ENCODE data around the gene TNS3. TPM values are rescaled to one million over a fixed set of nuclear protein-coding genes. Genes with fewer than 3 reads are reported as not detected.

Gene TNS3
- total and polyA plus RNA-seq, 2 donors (not counting 1 experiment from before 2014, with no cell fraction given) = 11.4 to 77.5 TPM

DNA sequence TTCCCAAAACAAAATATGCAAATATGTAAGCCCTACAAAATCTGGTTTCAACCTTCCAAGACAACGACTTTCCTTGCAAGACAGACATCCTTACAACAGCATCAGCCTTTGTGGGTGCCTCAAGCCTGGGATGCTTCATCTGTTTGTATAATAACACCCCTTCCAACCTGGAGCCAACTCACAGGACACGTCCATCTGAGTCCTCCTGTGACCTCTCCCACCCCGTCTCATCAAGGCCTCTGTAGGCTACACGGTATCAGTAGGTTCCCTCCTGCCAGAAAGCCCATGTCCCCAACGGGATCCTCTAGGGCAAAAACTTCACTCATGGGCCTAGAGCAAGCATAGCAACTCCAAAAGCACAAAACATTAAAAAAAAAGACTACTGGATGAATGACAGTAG, 173.2 kb downstream of the TNS3 start:
- POLR2A ChIA-PET = no interaction called here
- Mint-ChIP-seq H3K27me3 (no peaks in the 10 kb centered on the region), H3K9me3 (ENCODE audit: insufficient read depth) (no peaks in the 10 kb centered on the region), H3K4me3 (no peak overlapping the region), H3K4me1 (no peaks in the 10 kb centered on the region), H3K27ac (no peak overlapping the region)
- Histone ChIP-seq H3K27ac (ENCODE audit: low read length in 2 of 2) (no peak overlapping the region), H3K4me3 (ENCODE audit: control extremely low read depth in 1 of 5, extremely low read depth in 1 of 5, insufficient read depth in 1 of 5, low read depth in 2 of 5, low read length in 4 of 5) (no peak overlapping the region), H3K27me3 (replicated peaks in 1 of 4; ENCODE audit: control extremely low read depth in 1 of 4, control insufficient read depth in 3 of 4, insufficient read depth in 4 of 4, low read length in 3 of 4) (no peaks in the 10 kb centered on the region), H3K36me3 (replicated peaks in 1 of 2; ENCODE audit: control extremely low read depth in 1 of 2, control insufficient read depth in 1 of 2, extremely low read depth in 1 of 2, insufficient read depth in 2 of 2, low read length in 1 of 2) (peaks cover 5 to 38% of the 10 kb centered on the region in 2 experiments), H3K4me2 (replicated peaks; ENCODE audit: low read depth, low read length, poor library complexity, severe bottlenecking) (no peak overlapping the region), H3K4me1 (ENCODE audit: control insufficient read depth in 2 of 2, insufficient read depth in 2 of 2, low read length in 2 of 2) (no peaks in the 10 kb centered on the region), H3K9ac (ENCODE audit: low read length) (no peak overlapping the region), H3K79me2 (ENCODE audit: control insufficient read depth, insufficient read depth, low read length) (no peaks in the 10 kb centered on the region), H2AFZ (ENCODE audit: insufficient read depth, low read depth, low read length, poor library complexity, severe bottlenecking) (no peak overlapping the region), H4K20me1 (ENCODE audit: control insufficient read depth, insufficient read depth, low read length, poor library complexity, severe bottlenecking) (no peaks in the 10 kb centered on the region), H3K9me3 (ENCODE audit: control extremely low read depth in 1 of 3, control insufficient read depth in 2 of 3, insufficient read depth in 1 of 3, low read length in 2 of 3) (no peaks in the 10 kb centered on the region)
- DNase-seq = no peak
- 96% methylated on average over 4 of the region's 5 CpGs for WGBS (ENCODE audit: insufficient coverage)
- intact Hi-C loops (cut with micrococcal nuclease) = no loop called here
- ATAC-seq (ENCODE audit: low read depth) = no peak
- TF ChIP-seq, protein P1, sequence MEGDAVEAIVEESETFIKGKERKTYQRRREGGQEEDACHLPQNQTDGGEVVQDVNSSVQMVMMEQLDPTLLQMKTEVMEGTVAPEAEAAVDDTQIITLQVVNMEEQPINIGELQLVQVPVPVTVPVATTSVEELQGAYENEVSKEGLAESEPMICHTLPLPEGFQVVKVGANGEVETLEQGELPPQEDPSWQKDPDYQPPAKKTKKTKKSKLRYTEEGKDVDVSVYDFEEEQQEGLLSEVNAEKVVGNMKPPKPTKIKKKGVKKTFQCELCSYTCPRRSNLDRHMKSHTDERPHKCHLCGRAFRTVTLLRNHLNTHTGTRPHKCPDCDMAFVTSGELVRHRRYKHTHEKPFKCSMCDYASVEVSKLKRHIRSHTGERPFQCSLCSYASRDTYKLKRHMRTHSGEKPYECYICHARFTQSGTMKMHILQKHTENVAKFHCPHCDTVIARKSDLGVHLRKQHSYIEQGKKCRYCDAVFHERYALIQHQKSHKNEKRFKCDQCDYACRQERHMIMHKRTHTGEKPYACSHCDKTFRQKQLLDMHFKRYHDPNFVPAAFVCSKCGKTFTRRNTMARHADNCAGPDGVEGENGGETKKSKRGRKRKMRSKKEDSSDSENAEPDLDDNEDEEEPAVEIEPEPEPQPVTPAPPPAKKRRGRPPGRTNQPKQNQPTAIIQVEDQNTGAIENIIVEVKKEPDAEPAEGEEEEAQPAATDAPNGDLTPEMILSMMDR (IDR thresholded peaks at IDR 0.05) = no peak
- TF ChIP-seq EZH2 (IDR thresholded peaks at IDR 0.05; ENCODE audit: borderline replicate concordance, insufficient read depth, low read depth, low read length, poor library complexity, severe bottlenecking) = no peak
- CTCF ChIA-PET = no interaction called here

DNA sequence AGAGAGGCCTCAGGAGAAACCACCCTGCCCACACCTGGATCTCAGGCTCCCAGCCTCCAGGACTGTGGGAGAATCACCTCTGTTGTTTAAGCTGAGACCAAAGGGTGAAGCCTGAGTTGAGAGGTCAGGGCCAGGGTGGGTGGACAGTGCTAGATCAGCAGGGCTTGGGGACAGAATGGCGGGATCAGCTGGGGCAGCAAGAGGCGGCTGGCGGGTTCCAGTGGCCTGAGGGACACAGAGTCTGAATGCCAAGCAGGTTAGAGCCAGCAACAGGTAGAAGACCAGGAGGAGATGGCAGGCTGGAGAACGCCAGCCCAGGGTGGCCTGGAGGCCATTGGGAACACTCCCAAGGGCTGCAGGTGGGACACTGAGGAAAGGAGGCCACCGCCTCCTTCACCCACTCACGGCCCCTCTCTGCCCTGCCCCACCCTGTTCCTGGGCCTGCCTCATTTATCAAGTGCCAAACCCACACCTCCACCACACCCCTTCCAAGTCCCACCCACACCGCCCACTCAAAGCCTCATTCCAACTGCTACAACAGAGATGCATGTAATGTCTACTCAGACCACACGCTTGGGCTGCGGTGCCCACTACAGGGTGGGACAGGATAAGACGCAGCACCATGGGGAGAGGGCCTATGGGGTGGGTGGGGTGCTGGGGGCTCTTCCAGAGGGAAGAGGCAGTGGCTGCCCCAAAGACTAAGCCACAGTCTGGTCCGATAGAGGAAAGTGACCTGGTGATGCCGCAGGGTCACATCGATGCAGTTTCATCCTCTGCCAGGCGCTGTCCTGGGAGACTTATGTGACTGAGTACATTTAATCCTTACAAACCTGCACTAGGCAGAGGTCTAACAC, 173.9 kb downstream of the TNS3 start:
- H3K27me3 ChIP-seq (replicated peaks in 1 of 4; ENCODE audit: control extremely low read depth in 1 of 4, control insufficient read depth in 3 of 4, insufficient read depth in 4 of 4, low read length in 3 of 4) = no peaks in the 10 kb centered on the region
- no peak overlapping the region for H3K9ac ChIP-seq (ENCODE audit: low read length)
- no peak overlapping the region for H3K4me2 ChIP-seq (replicated peaks; ENCODE audit: low read depth, low read length, poor library complexity, severe bottlenecking)
- H3K79me2 ChIP-seq (ENCODE audit: control insufficient read depth, insufficient read depth, low read length) = no peaks in the 10 kb centered on the region
- H3K4me1 Mint-ChIP-seq = no peaks in the 10 kb centered on the region
- H3K9me3 Mint-ChIP-seq (ENCODE audit: insufficient read depth) = no peaks in the 10 kb centered on the region
- H3K4me3 ChIP-seq (ENCODE audit: control extremely low read depth in 1 of 5, extremely low read depth in 1 of 5, insufficient read depth in 1 of 5, low read depth in 2 of 5, low read length in 4 of 5) = no peak overlapping the region
- no peak overlapping the region for H2AFZ ChIP-seq (ENCODE audit: insufficient read depth, low read depth, low read length, poor library complexity, severe bottlenecking)
- H3K36me3 ChIP-seq (replicated peaks in 1 of 2; ENCODE audit: control extremely low read depth in 1 of 2, control insufficient read depth in 1 of 2, extremely low read depth in 1 of 2, insufficient read depth in 2 of 2, low read length in 1 of 2) = peaks cover 5 to 39% of the 10 kb centered on the region in 2 experiments
- DNase-seq = no peak
- ATAC-seq (ENCODE audit: low read depth) = no peak
- H3K27ac ChIP-seq (ENCODE audit: low read length in 2 of 2) = no peak overlapping the region
- WGBS (ENCODE audit: insufficient coverage) = 97% methylated on average over 10 of the region's 14 CpGs
- ChIA-PET CTCF (no interaction called here), POLR2A (no interaction called here)
- H3K27ac Mint-ChIP-seq = no peak overlapping the region
- no peaks in the 10 kb centered on the region for H3K9me3 ChIP-seq (ENCODE audit: control extremely low read depth in 1 of 3, control insufficient read depth in 2 of 3, insufficient read depth in 1 of 3, low read length in 2 of 3)
- H3K4me1 ChIP-seq (ENCODE audit: control insufficient read depth in 2 of 2, insufficient read depth in 2 of 2, low read length in 2 of 2) = no peaks in the 10 kb centered on the region
- intact Hi-C loops (cut with micrococcal nuclease) = no loop called here
- H3K27me3 Mint-ChIP-seq = no peaks in the 10 kb centered on the region
- TF ChIP-seq, protein P1 (IDR thresholded peaks at IDR 0.05) = no peak
- no peak overlapping the region for H3K4me3 Mint-ChIP-seq
- H4K20me1 ChIP-seq (ENCODE audit: control insufficient read depth, insufficient read depth, low read length, poor library complexity, severe bottlenecking) = no peaks in the 10 kb centered on the region

All from B cell (primary cell).